ES-I3 (cell line): ENCODE results near the gene SLC7A7.
"Not testable (repeated sequence)": the region's sequence is repeated elsewhere in the genome, so short reads cannot be mapped to it uniquely, and the experiment has no call there.

Experiments
- H3K36me3 ChIP-seq: 2 replicates; pipeline ENCODE4 v1.6.1; 2013; ENCODE audit warnings: mild to moderate bottlenecking, low read length, control low read depth, moderate library complexity; ENCODE audit not compliant: insufficient read depth
- H3K4me1 ChIP-seq: 2 replicates; pipeline ENCODE4 v1.6.1; 2013; ENCODE audit warnings: mild to moderate bottlenecking, control low read depth, low read length; ENCODE audit not compliant: insufficient read depth
- H3K9ac ChIP-seq: 2 replicates; pipeline ENCODE4 v1.6.1; 2013; ENCODE audit warnings: low read depth, mild to moderate bottlenecking, low read length, moderate library complexity
- H3K9me3 ChIP-seq: 2 replicates; pipeline ENCODE4 v1.6.1; 2013; ENCODE audit warnings: mild to moderate bottlenecking, low read length, moderate library complexity; ENCODE audit not compliant: control insufficient read depth, insufficient read depth

The SLC7A7 gene

DNA sequence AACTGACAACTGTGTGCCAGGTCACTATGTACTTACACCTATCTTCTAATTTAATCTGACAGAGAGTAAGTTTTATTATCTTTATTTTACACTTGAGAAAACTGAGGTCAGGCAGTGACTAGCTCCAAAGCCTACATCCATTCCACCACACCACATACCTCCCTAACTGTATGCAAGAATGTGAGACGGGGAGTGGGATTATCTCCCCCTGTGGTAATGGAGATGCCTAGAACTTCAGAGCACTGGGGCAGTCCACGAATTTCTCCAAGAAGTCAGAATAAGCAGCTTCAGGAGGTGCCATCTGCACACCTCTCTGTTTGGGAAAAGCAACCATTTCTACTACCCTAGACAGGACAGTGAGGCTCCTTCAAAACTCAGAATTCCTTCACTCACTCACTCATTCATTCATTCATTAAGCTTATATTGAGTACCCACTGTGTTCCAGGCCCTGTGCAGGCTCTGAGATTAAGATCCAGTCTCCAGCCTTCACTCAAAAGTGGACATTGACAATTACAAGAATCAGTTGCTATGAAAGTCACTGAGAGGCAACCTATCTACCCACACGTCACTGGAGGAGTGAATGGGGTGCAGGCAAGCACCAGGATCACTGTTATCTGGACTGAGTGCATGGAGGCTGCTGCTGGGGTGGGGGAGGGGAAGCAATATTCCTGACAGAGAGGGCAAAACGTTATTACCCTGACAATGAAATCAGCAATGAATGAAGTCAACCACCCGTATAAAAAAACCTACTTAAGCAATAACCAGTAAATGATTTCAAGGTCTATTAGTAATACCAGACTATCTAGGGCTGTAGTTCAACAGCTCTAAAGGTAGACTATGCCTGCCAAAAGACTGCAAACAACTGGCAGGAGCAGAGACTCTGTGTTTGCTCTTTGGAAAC is 18.0 kb downstream of the SLC7A7 start:
- Histone ChIP-seq H3K36me3 (no peaks in the 10 kb centered on the region), H3K9me3 (0 out of 2 replicates have a peak, but pooled peaks cover 3% of the 10 kb centered on the region), H3K9ac (no peak overlapping the region), H3K4me1 (peaks cover 13% of the 10 kb centered on the region)

DNA sequence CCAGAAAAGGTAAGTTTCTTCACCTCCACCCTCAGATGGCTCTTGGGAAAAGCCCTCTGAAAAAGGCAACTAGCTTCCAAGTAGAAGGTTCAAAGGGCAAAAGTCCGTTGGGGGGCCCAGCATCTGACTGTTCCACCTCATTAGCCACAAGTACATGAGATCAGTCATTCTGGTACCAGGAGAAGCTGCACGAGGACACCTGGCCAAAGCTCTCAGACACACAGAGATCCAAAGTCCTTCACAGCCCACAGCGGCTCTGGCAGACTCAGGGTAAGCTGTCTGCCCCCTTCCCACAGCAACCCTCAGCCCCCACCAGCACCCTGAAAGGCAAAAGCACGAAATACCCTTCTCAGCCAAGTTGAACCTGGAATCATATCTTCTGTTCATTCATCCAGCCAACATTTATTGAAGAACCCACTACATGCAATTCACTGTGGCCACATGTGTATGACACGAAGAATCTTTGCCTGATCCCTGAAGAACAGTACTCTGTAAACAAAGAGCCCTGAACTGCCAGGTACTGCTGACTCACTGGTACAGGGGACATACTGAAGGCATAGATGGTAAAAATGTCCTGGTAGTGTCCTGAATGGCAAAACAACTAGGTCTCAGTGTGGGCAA is 19.0 kb downstream of the SLC7A7 start:
- H3K9me3 ChIP-seq: 0 out of 2 replicates have a peak, but pooled peaks cover 3% of the 10 kb centered on the region
- H3K36me3 ChIP-seq: no peaks in the 10 kb centered on the region
- peaks cover 13% of the 10 kb centered on the region for H3K4me1 ChIP-seq
- H3K9ac ChIP-seq: no peak overlapping the region

DNA sequence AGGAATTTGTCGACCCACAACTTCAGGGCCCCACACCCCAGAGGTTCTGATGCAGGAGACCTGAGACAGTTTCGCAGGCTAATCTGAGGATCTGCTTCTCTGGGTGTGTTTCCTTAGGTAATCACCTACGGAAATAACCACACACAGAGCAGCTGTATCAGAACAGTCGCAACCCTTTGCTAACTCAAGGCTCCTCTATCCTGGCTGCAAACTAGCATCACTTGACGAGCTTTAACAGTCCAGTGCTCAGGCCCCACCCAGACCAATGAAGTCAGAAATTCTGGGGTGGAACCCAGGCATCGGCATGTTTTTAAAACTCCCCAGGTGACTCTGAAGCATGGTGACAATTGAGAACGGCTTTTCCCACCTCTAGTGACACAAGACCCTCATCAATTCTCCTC is 20.7 kb downstream of the SLC7A7 start:
- Histone ChIP-seq H3K4me1 (peaks cover 13% of the 10 kb centered on the region), H3K9ac (no peak overlapping the region)

DNA sequence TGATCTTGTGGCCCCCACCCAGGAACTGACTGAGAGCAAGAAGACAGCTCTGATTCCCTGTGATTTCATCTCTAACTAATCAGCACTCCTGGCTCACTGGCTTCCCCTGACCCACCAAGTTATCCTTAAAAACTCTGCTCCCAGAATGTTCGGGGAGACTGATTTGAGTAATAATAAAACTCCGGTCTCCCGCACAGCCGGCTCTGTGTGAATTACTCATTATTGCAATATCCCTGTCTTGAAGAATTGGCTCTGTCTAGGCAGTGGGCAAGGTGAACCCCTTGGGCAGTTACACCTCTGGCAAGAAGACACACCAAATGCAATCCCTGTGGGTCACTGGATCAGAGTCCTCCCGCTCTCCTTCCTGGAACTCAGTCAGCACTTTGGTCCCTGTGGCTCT is 21.3 kb downstream of the SLC7A7 start:
- H3K9ac ChIP-seq: no peak overlapping the region
- H3K4me1 ChIP-seq: peaks cover 15% of the 10 kb centered on the region
- H3K36me3 ChIP-seq: no peaks in the 10 kb centered on the region
- 0 out of 2 replicates have a peak, but pooled peaks cover 3% of the 10 kb centered on the region for H3K9me3 ChIP-seq

More for the DNA sequence above, 20.7 kb downstream of the SLC7A7 start:
- 0 out of 2 replicates have a peak, but pooled peaks cover 3% of the 10 kb centered on the region for H3K9me3 ChIP-seq
- H3K36me3 ChIP-seq: no peaks in the 10 kb centered on the region

DNA sequence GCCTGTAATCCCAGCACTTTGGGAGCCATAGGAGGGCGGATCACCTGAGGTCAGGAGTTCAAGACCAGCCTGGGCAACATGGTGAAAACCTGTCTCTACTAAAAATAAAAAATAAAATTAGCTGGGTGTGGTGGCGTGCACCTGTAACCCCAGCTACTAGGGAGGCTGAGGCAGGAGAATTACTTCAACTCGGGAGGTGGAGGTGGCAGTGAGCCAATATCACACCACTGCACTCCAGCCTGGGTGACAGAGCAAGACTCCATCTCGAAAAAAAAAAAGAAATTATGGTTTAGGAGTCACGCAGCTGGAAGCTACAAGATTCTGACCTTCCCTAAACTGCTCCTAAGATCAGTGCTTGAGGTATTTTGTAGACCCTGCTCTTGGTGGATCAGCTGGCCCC is 21.7 kb downstream of the SLC7A7 start:
- not testable (repeated sequence) for H3K36me3 ChIP-seq, H3K9ac ChIP-seq, H3K9me3 ChIP-seq
- H3K4me1 ChIP-seq: peaks cover 16% of the 10 kb centered on the region

DNA sequence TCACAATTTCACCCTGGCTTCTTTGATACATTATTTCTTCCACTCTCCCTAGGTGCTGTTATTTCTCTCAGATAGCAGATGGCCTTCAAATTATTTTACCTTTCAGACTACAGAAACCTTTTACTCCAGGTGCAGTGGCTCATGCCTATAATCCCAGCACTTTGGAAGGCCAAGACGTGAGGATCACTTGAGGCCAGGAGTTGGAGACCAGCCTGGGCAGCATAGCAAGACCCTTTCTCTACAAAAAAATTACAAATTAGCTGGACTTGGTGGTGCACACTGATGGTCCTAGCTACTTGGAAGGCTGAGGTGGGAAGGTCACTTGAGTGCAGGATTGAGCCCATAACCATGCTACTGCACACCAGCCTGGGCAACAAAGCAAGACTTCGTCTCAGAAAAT is 23.1 kb downstream of the SLC7A7 start:
- H3K9me3 ChIP-seq: 0 out of 2 replicates have a peak, but pooled peaks cover 3% of the 10 kb centered on the region
- peaks cover 11% of the 10 kb centered on the region for H3K4me1 ChIP-seq
- no peak overlapping the region for H3K9ac ChIP-seq
- H3K36me3 ChIP-seq: no peaks in the 10 kb centered on the region

DNA sequence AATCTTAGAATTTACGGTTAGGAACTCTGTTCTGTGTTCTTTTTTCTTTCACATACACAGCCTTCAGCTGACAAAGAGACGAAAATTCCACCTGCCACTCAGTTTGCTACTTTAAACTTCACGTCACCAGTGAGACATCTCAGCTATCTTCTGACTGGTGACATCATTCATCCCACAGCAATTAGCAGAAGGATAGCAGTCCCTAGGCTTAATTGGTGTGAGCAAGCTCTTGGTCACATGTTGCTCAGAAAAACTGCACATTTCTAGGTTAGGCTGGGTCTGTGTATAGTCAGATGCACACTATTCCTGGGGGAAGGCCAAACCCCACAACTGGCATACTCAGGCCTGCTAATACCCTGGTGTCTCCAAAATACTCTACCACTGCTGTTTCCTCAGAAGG is 23.9 kb downstream of the SLC7A7 start:
- Histone ChIP-seq H3K9me3 (0 out of 2 replicates have a peak, but pooled peaks cover 3% of the 10 kb centered on the region), H3K36me3 (no peaks in the 10 kb centered on the region), H3K9ac (no peak overlapping the region), H3K4me1 (peaks cover 4% of the 10 kb centered on the region)

DNA sequence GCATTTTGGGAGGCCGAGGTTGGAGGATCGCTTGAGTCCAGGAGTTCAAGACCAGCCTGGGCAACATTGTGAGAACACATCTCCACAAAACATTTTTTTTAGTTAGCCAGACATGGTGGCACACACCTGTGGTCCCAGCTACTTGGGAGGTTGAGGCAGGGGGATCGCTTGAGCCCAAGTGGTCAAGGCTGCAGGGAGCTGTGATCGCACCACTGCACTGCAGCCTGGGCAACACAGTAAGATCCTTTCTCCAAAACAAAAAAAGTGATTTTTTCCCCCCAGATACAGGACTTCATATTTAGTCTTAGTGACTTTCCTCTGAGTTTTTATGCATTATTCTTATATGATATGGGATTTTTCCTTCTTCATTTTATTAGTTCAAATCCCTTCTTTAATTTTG is 28.6 kb downstream of the SLC7A7 start:
- Histone ChIP-seq H3K9me3 (no peaks in the 10 kb centered on the region), H3K36me3 (no peaks in the 10 kb centered on the region), H3K9ac (no peak overlapping the region), H3K4me1 (peaks cover 3% of the 10 kb centered on the region; the same call in 1 of the 2 replicates)

DNA sequence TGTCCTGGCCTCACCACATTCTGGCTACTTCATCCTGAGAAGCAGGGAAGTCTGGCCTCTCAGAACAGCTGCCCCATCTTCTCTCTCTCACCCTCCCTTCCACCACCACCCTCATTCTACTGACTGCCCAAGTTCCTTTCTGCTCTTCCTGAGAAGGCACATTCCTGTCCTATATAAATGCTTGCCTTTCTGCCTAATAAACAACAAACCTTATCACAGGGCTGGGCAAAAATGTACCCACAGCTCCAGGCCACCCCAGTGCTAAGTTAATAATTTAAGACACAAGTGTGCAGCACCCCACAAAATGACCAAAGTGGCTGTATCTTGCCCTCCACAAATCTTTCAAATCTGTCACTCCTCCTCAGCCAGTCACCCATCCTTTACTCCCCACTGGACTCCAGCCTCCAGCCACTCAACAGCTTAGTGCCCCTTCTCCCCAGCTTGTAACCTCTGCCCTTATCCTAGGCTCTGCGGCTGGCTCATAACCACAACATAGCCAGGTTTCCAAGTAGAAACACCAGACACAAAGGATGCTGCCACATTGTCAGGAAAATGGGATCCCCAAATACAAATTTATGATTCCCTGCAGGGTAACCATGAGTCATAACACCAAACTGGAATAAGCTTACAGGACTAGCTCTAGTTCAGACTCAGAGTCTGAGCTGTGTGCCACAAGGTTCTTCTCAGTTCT is 33.8 kb downstream of the SLC7A7 start:
- Histone ChIP-seq H3K9ac (no peak overlapping the region), H3K36me3 (no peaks in the 10 kb centered on the region), H3K9me3 (no peaks in the 10 kb centered on the region), H3K4me1 (peaks cover 13% of the 10 kb centered on the region)

DNA sequence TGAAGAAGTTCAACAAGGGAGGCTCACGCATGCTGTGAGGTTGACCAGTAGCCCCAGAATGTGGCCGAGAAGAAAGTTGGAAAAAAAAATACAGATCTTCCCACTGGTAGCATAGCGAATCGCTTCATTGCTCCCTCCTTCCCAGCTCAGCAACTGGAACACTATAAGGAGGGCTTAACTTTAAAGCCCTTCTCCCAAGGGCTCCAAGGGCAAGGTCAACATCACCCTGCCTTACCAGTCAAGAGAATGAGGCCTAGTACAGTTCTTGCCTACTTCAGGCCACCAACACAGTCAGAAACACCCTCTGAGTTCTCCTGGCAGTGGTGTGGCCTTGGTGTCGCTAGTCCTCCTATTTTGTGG is 34.3 kb downstream of the SLC7A7 start:
- no peaks in the 10 kb centered on the region for H3K36me3 ChIP-seq

DNA sequence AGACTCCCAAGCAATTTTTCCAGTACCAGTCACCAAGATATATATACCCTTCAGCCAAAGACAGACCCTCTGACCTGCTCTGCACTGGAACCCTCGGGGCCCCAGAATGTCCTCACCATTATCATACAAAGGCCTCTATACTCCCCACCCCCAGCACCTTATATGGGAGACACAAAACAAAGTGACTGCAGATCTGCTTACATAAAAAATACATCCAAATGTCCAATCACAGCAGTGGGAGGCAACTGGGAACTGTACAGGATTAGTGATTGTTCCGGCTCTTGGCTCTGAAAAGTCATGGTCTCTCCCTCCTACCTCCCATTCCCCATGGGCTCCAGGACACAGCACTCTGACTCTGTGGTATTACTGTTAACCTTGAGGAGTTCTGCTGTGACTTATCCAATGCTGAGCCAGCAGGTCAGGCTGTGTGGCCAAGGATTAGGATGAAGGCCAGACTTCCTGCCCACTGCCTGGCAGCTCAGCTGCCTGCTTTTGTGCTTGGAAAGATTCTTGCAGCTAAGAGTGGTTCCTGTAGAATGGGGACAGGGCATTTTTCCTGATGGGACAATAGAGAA is 35.0 kb downstream of the SLC7A7 start:
- Histone ChIP-seq H3K4me1 (peaks cover 13% of the 10 kb centered on the region), H3K9me3 (no peaks in the 10 kb centered on the region), H3K9ac (no peak overlapping the region), H3K36me3 (no peaks in the 10 kb centered on the region)

More for the DNA sequence above, 34.3 kb downstream of the SLC7A7 start:
- Histone ChIP-seq H3K9me3 (no peaks in the 10 kb centered on the region), H3K4me1 (peaks cover 13% of the 10 kb centered on the region), H3K9ac (no peak overlapping the region)

DNA sequence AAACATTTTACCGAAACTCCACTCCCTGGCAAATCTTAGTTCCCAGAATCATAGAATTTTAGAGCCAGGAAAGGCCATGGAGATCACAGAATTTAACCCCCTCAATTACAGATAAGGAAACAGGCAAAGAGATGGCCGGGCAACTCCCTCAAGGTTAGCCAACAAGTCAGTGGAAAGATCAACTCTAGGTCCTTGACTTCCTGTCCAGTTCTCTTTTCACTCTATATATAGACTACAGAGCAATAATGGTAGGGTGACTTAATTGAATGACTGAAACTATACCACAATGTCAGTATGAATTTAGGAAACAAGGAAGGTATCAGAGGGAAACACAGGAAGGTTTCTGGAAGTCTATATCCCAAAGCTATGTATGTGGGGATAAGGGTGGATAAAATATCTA is 37.2 kb downstream of the SLC7A7 start:
- H3K9me3 ChIP-seq: no peaks in the 10 kb centered on the region
- peaks cover 13% of the 10 kb centered on the region for H3K4me1 ChIP-seq
- H3K9ac ChIP-seq: no peak overlapping the region
- H3K36me3 ChIP-seq: 0 out of 2 replicates have a peak, but pooled peaks cover 2% of the 10 kb centered on the region

DNA sequence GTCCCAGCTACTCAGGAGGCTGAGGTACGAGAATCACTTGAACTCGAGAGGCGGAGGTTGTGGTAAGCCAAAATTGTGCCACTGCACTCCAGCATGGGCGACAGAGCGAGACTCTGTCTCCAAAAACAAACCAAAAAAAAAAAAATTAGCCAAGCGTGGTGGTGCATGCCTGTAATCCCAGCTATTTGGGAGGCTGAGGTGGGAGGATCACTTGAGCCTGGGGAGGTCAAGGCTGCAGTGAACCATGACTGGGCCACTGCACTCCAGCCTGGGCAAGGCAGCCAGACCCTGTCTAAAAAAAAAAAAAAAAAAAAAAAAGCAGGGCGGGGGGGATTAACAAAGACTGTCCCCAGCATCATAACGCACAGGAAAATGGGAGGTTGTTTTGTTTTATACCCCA is 38.4 kb downstream of the SLC7A7 start:
- not testable (repeated sequence) for H3K9me3 ChIP-seq, H3K36me3 ChIP-seq, H3K9ac ChIP-seq
- peaks cover 13% of the 10 kb centered on the region for H3K4me1 ChIP-seq

DNA sequence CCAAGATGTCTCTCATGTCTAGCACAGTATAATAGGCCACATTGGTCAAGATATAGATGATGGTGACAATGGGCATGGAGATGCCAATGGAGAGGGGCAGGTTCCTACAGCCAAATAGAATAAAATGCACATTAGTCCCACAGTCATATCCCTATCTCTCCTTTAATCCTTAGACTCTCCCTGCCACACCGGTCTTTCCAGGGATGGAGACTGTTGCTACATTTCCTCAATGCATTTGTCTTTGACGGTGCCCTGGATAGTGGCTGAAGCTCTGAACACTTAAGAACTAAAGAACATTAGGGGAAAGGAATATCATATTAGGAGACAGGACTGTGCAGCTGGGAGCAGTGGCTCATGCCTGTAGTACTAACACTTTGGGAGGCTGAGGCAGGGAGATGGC is 39.0 kb downstream of the SLC7A7 start:
- Histone ChIP-seq H3K36me3 (peaks cover 10% of the 10 kb centered on the region; the same call in 1 of the 2 replicates), H3K9ac (no peak overlapping the region), H3K9me3 (no peaks in the 10 kb centered on the region), H3K4me1 (peaks cover 13% of the 10 kb centered on the region)
